ENCODE data around the gene SLC16A3. TPM values are rescaled to one million over a fixed set of nuclear protein-coding genes. Genes with fewer than 3 reads are reported as not detected.

The SLC16A3 gene
- total and polyA plus RNA-seq, 2 experiments from 2014 or later, result 63.2 to 313 TPM

GRCh38 chr17:82236142-82236971, 7.5 kb downstream of the SLC16A3 start:
- Histone ChIP-seq H3K9me3 (ENCODE audit: low read depth) (no peaks in the 10 kb centered on the region), H3K4me3 (no peak overlapping the region), H3K4me1 (ENCODE audit: low read depth) (peaks cover 56% of the 10 kb centered on the region), H3K36me3 (peaks cover 24% of the 10 kb centered on the region), H3K27me3 (no peaks in the 10 kb centered on the region), H3K27ac (peak overlapping the region; percentile 63)
- peak; percentile 86 for TF ChIP-seq CTCF (IDR thresholded peaks at IDR 0.05; ENCODE audit: low read depth, low read length)
- peak; percentile 63 to 86 for DNase-seq (ENCODE audit: low read depth in 1 of 2, low spot score in 1 of 2)

DNA sequence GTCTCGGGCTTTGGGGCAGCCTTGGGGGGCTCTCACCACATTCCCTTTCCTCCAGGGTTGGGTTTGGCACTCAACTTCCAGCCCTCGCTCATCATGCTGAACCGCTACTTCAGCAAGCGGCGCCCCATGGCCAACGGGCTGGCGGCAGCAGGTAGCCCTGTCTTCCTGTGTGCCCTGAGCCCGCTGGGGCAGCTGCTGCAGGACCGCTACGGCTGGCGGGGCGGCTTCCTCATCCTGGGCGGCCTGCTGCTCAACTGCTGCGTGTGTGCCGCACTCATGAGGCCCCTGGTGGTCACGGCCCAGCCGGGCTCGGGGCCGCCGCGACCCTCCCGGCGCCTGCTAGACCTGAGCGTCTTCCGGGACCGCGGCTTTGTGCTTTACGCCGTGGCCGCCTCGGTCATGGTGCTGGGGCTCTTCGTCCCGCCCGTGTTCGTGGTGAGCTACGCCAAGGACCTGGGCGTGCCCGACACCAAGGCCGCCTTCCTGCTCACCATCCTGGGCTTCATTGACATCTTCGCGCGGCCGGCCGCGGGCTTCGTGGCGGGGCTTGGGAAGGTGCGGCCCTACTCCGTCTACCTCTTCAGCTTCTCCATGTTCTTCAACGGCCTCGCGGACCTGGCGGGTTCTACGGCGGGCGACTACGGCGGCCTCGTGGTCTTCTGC, 8.4 kb downstream of the SLC16A3 start:
- no peaks in the 10 kb centered on the region for H3K27me3 ChIP-seq
- no peak overlapping the region for H3K27ac ChIP-seq
- peaks cover 24% of the 10 kb centered on the region for H3K36me3 ChIP-seq
- H3K4me3 ChIP-seq, result no peak overlapping the region
- no peaks in the 10 kb centered on the region for H3K9me3 ChIP-seq (ENCODE audit: low read depth)
- TF ChIP-seq CTCF (IDR thresholded peaks at IDR 0.05; ENCODE audit: low read depth, low read length), result no peak
- H3K4me1 ChIP-seq (ENCODE audit: low read depth), result peaks cover 63% of the 10 kb centered on the region
- no peak for DNase-seq (ENCODE audit: low read depth in 1 of 2, low spot score in 1 of 2)

DNA sequence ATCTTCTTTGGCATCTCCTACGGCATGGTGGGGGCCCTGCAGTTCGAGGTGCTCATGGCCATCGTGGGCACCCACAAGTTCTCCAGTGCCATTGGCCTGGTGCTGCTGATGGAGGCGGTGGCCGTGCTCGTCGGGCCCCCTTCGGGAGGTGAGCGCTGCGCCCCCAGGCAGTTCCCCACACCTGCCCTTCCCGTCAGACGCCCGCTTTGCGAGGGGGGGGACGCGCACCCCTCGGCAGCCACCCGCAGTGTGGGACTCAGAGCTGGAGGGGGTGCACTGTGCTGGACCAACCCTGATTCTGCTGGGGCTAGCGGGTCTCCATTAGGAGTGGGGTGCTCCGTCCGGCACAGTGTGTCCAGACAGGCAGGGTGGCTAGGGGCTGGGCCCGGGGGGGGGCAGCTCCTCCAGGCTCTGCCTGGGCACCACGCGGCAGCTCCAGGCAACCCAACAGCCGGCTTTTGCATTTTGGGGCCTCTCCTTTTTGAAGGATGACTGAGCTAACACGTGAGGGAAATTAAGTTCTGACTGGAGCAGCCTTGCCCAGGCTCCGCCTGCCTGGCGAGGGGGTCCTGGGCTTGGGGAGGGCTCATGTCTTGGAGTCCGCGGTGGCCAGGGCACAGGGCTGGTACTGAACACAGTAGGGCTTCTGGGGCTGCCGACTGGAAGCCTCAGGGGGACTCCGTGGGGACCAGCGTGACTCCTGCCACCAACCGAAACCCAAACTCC, 9.1 kb downstream of the SLC16A3 start:
- H3K27ac ChIP-seq, result peak overlapping the region; percentile 85
- no peak for DNase-seq (ENCODE audit: low read depth in 1 of 2, low spot score in 1 of 2)
- no peak for TF ChIP-seq CTCF (IDR thresholded peaks at IDR 0.05; ENCODE audit: low read depth, low read length)
- H3K9me3 ChIP-seq (ENCODE audit: low read depth), result no peaks in the 10 kb centered on the region
- peaks cover 66% of the 10 kb centered on the region for H3K4me1 ChIP-seq (ENCODE audit: low read depth)
- no peaks in the 10 kb centered on the region for H3K27me3 ChIP-seq
- H3K36me3 ChIP-seq, result peaks cover 25% of the 10 kb centered on the region
- no peak overlapping the region for H3K4me3 ChIP-seq

GRCh38 chr17:82238472-82239201, 9.8 kb downstream of the SLC16A3 start:
- Histone ChIP-seq H3K27ac (peak overlapping the region; percentile 85), H3K4me1 (ENCODE audit: low read depth) (peaks cover 65% of the 10 kb centered on the region), H3K36me3 (peaks cover 26% of the 10 kb centered on the region), H3K27me3 (no peaks in the 10 kb centered on the region), H3K4me3 (no peak overlapping the region), H3K9me3 (ENCODE audit: low read depth) (no peaks in the 10 kb centered on the region)
- peak in 1 of 2 donors; percentile 84 for DNase-seq (ENCODE audit: low read depth in 1 of 2, low spot score in 1 of 2)
- TF ChIP-seq CTCF (IDR thresholded peaks at IDR 0.05; ENCODE audit: low read depth, low read length), result no peak

GRCh38 chr17:82239401-82239925, 10.6 kb downstream of the SLC16A3 start:
- TF ChIP-seq CTCF (IDR thresholded peaks at IDR 0.05; ENCODE audit: low read depth, low read length), result no peak
- Histone ChIP-seq H3K9me3 (ENCODE audit: low read depth) (no peaks in the 10 kb centered on the region), H3K36me3 (peaks cover 34% of the 10 kb centered on the region), H3K27ac (peak overlapping the region; percentile 85), H3K27me3 (no peaks in the 10 kb centered on the region), H3K4me3 (no peak overlapping the region), H3K4me1 (ENCODE audit: low read depth) (peaks cover 65% of the 10 kb centered on the region)
- no peak for DNase-seq (ENCODE audit: low read depth in 1 of 2, low spot score in 1 of 2)

Data from cardiac muscle cell (in vitro differentiated cells and primary cell).